GM08714 (cell line): Measurements from ENCODE around the gene TTF1.

Experiments used
- H3K4me3 ChIP-seq: fragments of 200-500 bp; sonication (Bioruptor generic); 2 replicates; pipeline ENCODE4 v1.5.1; 2014; ENCODE audit warnings: mild to moderate bottlenecking, low read length, inconsistent platforms
- ZNF274 ChIP-seq: IDR thresholded peaks from 2 replicates; pipeline ENCODE4 v1.6.1; 2012; ENCODE audit warnings: mild to moderate bottlenecking, low read depth, low read length

Gene TTF1

GRCh38 chr9:132425675-132426062 lies 19.0 kb upstream of the TTF1 start:
- TF ChIP-seq ZNF274 = no peak
- no peak overlapping the region for H3K4me3 ChIP-seq

GRCh38 chr9:132424857-132425674 lies 18.4 kb upstream of the TTF1 start:
- H3K4me3 ChIP-seq = no peak overlapping the region
- no peak for TF ChIP-seq ZNF274

GRCh38 chr9:132423503-132423902 lies 16.9 kb upstream of the TTF1 start:
- TF ChIP-seq ZNF274 = no peak
- no peak overlapping the region for H3K4me3 ChIP-seq

DNA sequence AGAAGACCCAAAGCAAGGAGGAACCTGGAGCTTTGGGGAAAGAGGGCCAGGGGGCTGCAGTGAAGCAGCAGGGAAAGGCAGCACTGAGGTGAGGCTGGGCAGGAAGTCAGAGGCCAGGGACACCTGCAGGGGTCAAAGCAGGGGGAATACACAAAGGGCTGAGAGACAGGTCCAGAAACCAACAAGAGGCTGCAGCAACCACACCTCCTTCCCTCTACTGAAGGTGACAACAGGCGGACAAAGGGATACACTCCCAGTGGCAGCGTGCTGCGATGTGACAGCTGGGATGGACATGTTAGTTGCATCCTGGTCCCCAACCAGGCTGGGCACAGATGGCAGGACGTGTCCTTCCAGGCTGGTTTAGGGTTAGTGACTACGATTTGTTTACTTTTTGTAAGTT lies 15.9 kb upstream of the TTF1 start:
- no peak for TF ChIP-seq ZNF274

DNA sequence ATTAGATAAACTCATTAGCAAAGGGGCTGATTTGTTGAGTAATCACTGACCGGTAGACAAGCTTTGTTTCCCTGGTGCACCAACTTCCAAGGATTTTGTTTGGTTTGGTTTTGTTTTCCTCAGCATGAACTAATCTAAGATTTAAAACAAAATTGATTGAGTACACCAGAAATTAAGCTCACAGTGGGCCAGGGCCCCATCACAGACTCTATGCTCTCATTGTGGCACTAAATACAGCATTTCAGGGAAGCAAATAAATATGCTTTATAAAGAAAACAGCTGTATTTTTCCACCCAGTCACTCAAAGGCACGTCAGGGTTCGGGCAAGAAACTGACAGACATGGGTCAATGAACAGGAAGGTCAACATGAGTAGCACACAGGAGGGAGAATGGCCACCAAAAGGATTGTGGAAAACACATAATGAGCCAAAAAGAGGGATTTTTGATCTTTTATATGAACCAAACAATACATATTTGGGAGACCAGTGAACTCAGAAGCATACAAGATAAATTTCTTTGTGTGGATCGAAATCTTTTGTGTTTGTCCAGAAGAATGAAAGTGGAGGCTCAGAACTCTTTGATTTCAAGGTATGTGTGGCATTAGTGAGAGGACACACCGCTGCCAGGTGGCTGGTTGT lies 12.2 kb upstream of the TTF1 start:
- TF ChIP-seq ZNF274 = no peak
- H3K4me3 ChIP-seq = no peak overlapping the region

More for the DNA sequence above, 15.9 kb upstream of the TTF1 start:
- no peak overlapping the region for H3K4me3 ChIP-seq

- no peak for TF ChIP-seq ZNF274
Measured at GRCh38 chr9:132415181-132415580, 8.5 kb upstream of the TTF1 start.

GRCh38 chr9:132414731-132415130 lies 8.1 kb upstream of the TTF1 start:
- no peak overlapping the region for H3K4me3 ChIP-seq

More at GRCh38 chr9:132415181-132415580, 8.5 kb upstream of the TTF1 start:
- no peak overlapping the region for H3K4me3 ChIP-seq

GRCh38 chr9:132413926-132414325 lies 7.3 kb upstream of the TTF1 start:
- H3K4me3 ChIP-seq = no peak overlapping the region
- TF ChIP-seq ZNF274 = no peak

More at GRCh38 chr9:132414731-132415130, 8.1 kb upstream of the TTF1 start:
- no peak for TF ChIP-seq ZNF274

DNA sequence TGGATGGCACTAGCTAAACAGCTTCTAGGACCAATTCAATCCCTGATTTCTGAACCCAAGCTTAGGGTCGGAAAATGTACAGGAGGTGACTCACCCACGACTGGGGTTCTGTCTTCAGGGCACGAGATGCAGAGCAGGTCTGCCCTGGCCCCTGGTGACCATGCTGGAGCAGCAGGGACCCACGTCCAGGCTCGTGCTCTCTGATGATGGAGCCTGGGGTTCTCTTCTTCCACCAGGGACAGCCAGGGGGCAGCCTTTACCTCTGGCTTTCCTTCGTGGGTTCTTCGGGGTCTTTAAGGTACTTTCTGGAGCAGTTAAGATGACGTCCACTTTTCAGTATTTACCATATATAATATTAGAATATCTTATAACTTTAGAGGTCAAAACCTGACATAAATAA lies 5.4 kb upstream of the TTF1 start:
- H3K4me3 ChIP-seq = no peak overlapping the region
- no peak for TF ChIP-seq ZNF274

DNA sequence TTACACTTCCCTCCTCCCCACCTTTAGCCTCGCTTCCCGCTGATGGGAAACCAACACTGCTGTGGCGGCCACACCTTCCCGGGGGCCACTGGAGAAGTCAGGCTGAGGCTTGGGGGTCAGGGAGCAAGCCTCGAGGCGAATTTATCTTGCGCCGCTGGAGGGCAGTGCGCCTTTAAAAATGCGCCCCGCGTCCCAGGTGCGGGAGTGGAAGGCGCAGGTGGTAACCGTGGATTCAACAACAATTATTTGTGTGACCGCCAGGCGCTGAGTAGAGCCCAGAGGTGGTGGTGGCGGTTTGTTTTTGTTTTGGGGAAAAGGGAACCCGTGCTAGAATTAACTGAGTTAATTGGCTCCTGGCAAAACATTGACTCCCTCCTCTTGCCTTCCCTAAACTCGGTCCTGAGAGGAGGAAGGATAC lies 4.5 kb upstream of the TTF1 start:
- no peak overlapping the region; the same call in 1 of the 2 replicates for H3K4me3 ChIP-seq
- no peak for TF ChIP-seq ZNF274

DNA sequence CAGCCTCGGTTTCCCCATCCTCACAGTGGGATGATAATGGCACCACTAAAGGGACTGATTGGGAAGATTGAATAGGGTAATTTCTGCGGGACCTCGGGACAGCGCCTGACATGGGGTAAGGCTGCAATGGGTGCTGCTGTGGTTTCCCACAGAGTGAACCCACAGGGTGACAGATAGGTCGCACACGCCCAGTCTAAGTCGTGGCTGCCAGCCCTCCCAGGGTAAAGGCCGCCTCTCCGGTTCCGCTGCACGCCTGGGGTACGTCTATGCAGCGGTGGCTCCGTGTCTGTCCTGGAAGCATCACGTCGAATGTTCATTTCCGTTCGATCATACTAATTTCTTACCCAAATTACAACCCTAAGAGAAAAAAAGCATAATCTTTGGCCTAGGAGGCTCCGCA lies 4.0 kb upstream of the TTF1 start:
- no peak for TF ChIP-seq ZNF274
- H3K4me3 ChIP-seq = peak overlapping the region; percentile 40; the same call in 1 of the 2 replicates

GRCh38 chr9:132409828-132410528 lies 3.3 kb upstream of the TTF1 start, which contains the start of gene CFAP77:
TSS of gene CFAP77 (plus strand) at chr9:132410211. CDS start at chr9:132410272, 61 bp downstream.
- TF ChIP-seq ZNF274 = no peak
- peak within 1 kb of the TSS; percentile 40; the same call in 1 of the 2 replicates for H3K4me3 ChIP-seq

GRCh38 chr9:132408521-132408920 lies 1.9 kb upstream of the TTF1 start:
- TF ChIP-seq ZNF274 = no peak
- H3K4me3 ChIP-seq = no peak overlapping the region

DNA sequence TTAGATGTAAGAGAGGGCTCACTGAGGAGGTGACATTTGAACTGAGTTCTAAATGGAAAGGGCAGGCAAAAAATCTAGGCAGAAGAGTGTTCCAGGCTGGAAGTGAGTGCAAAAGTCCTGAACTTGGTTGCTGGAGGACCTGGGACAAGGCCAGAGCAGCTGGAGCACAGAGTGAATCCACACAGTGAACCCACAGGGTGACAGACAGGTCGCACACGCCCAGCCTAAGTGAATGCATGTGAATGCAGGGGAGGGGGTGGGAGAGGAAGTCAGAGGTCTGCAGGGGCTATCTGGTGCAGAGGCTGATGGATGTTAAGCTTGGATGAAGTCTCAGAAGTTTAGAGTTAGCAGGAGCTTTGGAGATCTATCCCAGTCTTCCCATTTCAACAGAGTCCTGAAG lies 556 bp upstream of the TTF1 start:
- H3K4me3 ChIP-seq = no peak overlapping the region; the same call in 1 of the 2 replicates
- TF ChIP-seq ZNF274 = no peak

DNA sequence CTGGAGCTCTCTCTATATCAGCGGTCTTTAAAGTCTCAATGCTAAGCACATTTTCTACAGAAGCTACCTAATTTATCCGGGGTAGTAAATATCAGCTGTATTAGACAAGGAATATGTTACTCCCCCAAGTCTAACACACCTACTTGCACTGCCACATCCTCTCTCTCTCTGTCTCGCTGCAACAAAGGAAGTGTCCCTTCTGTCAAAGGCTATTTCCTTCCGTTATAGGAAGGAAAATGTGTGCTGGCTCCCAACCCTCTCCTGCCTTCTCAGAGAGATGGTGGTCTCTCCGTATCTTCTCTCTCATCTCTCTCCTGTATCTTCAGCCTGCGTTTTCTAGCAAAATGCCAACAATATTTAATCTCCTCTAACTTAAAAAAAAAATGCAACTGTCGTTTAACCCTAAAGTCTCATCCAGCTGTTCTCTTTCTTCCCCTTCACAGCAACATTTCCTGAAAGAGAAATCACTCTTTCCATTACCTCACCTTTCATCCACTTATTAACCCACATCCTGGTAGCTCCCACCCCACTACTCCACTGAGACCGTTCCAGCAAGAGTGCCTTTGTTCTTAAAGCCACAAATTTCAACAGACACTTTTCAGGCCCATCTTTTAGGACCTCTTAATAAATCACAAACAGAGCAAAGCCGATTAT lies 2.3 kb downstream of the TTF1 start:
- no peak for TF ChIP-seq ZNF274
- H3K4me3 ChIP-seq = peak overlapping the region; percentile 64; the same call in 1 of the 2 replicates
